ENCODE measurements around the gene SLC25A29. TPM values are rescaled to one million over a fixed set of nuclear protein-coding genes. Genes with fewer than 3 reads are reported as not detected.

The SLC25A29 gene
- total and polyA plus RNA-seq, 2 of the 13 experiments (the other 11 are each of a cell fraction or from before 2014, with no cell fraction given): 12.2 to 17.2 TPM

GRCh38 chr14:100290607-100291304, 15.5 kb downstream of the SLC25A29 start (continued):
- TF ChIP-seq ZSCAN25 (CRISPR knock-in tag; IDR thresholded peaks at IDR 0.05) (no peak), HOXA9 (CRISPR knock-in tag; IDR thresholded peaks at IDR 0.05; ENCODE audit: borderline replicate concordance) (no peak), RAD21 (CRISPR knock-in tag; IDR thresholded peaks at IDR 0.05) (no peak), TBX3 (IDR thresholded peaks at IDR 0.05; ENCODE audit: borderline replicate concordance) (peak; percentile 68; the same call in 1 of the 2 replicates), ZNF567 (CRISPR knock-in tag; IDR thresholded peaks at IDR 0.05; ENCODE audit: borderline replicate concordance) (no peak), HMG20B (CRISPR knock-in tag; conservative IDR thresholded peaks at IDR 0.05) (no peak), FOXC1 (CRISPR knock-in tag; IDR thresholded peaks at IDR 0.05; ENCODE audit: borderline replicate concordance) (no peak), SMAD9 (CRISPR knock-in tag; IDR thresholded peaks at IDR 0.05) (no peak), RCOR2 (CRISPR knock-in tag; IDR thresholded peaks at IDR 0.05) (peak; percentile 65), THRA (CRISPR knock-in tag; IDR thresholded peaks at IDR 0.05; ENCODE audit: borderline replicate concordance) (peak; percentile 73; the same call in 1 of the 2 replicates), MAFG (CRISPR knock-in tag; IDR thresholded peaks at IDR 0.05) (no peak), ZNF276 (CRISPR knock-in tag; IDR thresholded peaks at IDR 0.05; ENCODE audit: low read depth) (0 out of 2 replicates have a peak, but pooled peaks have one; percentile 37), HOXD1 (CRISPR knock-in tag; IDR thresholded peaks at IDR 0.05) (0 out of 2 replicates have a peak, but pooled peaks have one; percentile 61), KLF11 (CRISPR knock-in tag; IDR thresholded peaks at IDR 0.05) (no peak), JARID2 (CRISPR knock-in tag; IDR thresholded peaks at IDR 0.05; ENCODE audit: insufficient replicate concordance) (no peak), ZNF484 (CRISPR knock-in tag; IDR thresholded peaks at IDR 0.05; ENCODE audit: borderline replicate concordance, low read depth) (no peak), KDM4B (CRISPR knock-in tag; IDR thresholded peaks at IDR 0.05) (no peak), BRD4 (CRISPR knock-in tag; IDR thresholded peaks at IDR 0.05) (no peak), CENPBD1 (CRISPR knock-in tag; IDR thresholded peaks at IDR 0.05; ENCODE audit: borderline replicate concordance, low read depth) (no peak), ZNF264 (CRISPR knock-in tag; IDR thresholded peaks at IDR 0.05) (0 out of 2 replicates have a peak, but pooled peaks have one; percentile 46), ZFP36L1 (CRISPR knock-in tag; IDR thresholded peaks at IDR 0.05) (peak; percentile 86; the same call in 1 of the 2 replicates), SETDB1 (CRISPR knock-in tag; IDR thresholded peaks at IDR 0.05; ENCODE audit: borderline replicate concordance) (no peak)
